Activated naive CD8-positive, alpha-beta T cell treated with anti-CD3 and anti-CD28 coated beads, Interleukin-2, amount 10 ng/mL, durations not matched to agents 7 days and 5 days (primary cell): ENCODE results near the gene MKRN2OS. TPM values are rescaled to one million over a fixed set of nuclear protein-coding genes. Genes with fewer than 3 reads are reported as not detected.
"Not testable (repeated sequence)": the region's sequence is repeated elsewhere in the genome, so short reads cannot be mapped to it uniquely, and the experiment has no call there.

Experiments
- ATAC-seq: fragments of 150-1000 bp; cut with Tn5 transposase; one replicate; pipeline ENCODE4 v1.10.0; 2021; ENCODE audit warnings: low read depth, moderate library complexity
- POLR2A ChIA-PET: fragments of 350-600 bp; sonication (Branson Sonifier 250); formaldehyde crosslinking; loops from one replicate; lab custom pipeline; 2021; ENCODE audit warnings: antibody characterized with exemption; lab: Charles Lee
- DNase-seq: peaks from one replicate; pipeline ENCODE4 v3.0.0; 2021
- H3K27ac Mint-ChIP-seq: one replicate; pipeline ENCODE4 v1.8.0; 2022; ENCODE audit warnings: mild to moderate bottlenecking, mixed read lengths
- H3K27me3 Mint-ChIP-seq: one replicate; pipeline ENCODE4 v1.8.0; 2022; ENCODE audit warnings: mild to moderate bottlenecking, moderate library complexity, mixed read lengths
- H3K36me3 Mint-ChIP-seq: one replicate; pipeline ENCODE4 v1.8.0; 2021; ENCODE audit warnings: mild to moderate bottlenecking, mixed read lengths
- H3K4me1 Mint-ChIP-seq: one replicate; pipeline ENCODE4 v1.8.0; 2021; ENCODE audit warnings: mixed read lengths
- H3K4me3 Mint-ChIP-seq: one replicate; pipeline ENCODE4 v1.8.0; 2022; ENCODE audit warnings: mild to moderate bottlenecking, moderate library complexity, mixed read lengths
- H3K9me3 Mint-ChIP-seq: one replicate; pipeline ENCODE4 v1.8.0; 2021; ENCODE audit warnings: mixed read lengths
- total RNA-seq, 2 experiments: library from RNA; stranded (reverse); gene quantifications; one replicate each; pipeline ENCODE4 v1.2.3, GENCODE V29; 2021

Gene MKRN2OS
- total RNA-seq, 2 experiments from 2014 or later, result not detected

- peaks cover 33% of the 10 kb centered on the region for H3K4me1 Mint-ChIP-seq
- no peak for DNase-seq
- peak overlapping the region; percentile 91 for H3K27ac Mint-ChIP-seq
- peak overlapping the region; percentile 93 for H3K4me3 Mint-ChIP-seq
- H3K9me3 Mint-ChIP-seq, result no peaks in the 10 kb centered on the region
- H3K36me3 Mint-ChIP-seq, result peaks cover 1% of the 10 kb centered on the region
- peaks cover 28% of the 10 kb centered on the region for H3K27me3 Mint-ChIP-seq
- POLR2A ChIA-PET, result interaction anchor here (0.6 to 2.9 kb wide), 2 partner anchors 106 to 1217 kb away, joined by 3 to 9 read pairs; partner anchors contain the start of gene RAF1
- no peak for ATAC-seq
These were observed 12.3 kb upstream of the MKRN2OS start for GRCh38 chr3:12557473-12558100.

GRCh38 chr3:12556690-12557472 lies 11.6 kb upstream of the MKRN2OS start, which contains the start of gene MKRN2:
MKRN2 (plus strand) TSS chr3:12557087; CDS start chr3:12557151, 64 bp downstream.
- Mint-ChIP-seq H3K27ac (peak within 1 kb of the TSS; percentile 91), H3K27me3 (peaks cover 28% of the 10 kb centered on the region), H3K4me1 (peaks cover 32% of the 10 kb centered on the region), H3K36me3 (peaks cover 1% of the 10 kb centered on the region), H3K4me3 (peak within 1 kb of the TSS; percentile 93), H3K9me3 (no peaks in the 10 kb centered on the region)
- DNase-seq (peak; percentile 90), ATAC-seq (peak; percentile 96)
- POLR2A ChIA-PET, result interaction anchor here (0.6 to 2.9 kb wide), 3 partner anchors 73 to 1216 kb away, joined by 3 to 9 read pairs (median 4); partner anchors contain the start of genes RAF1 and TSEN2

GRCh38 chr3:12556314-12556689 lies 11.0 kb upstream of the MKRN2OS start:
- H3K27ac Mint-ChIP-seq, result peak overlapping the region; percentile 87
- H3K9me3 Mint-ChIP-seq, result no peaks in the 10 kb centered on the region
- peaks cover 1% of the 10 kb centered on the region for H3K36me3 Mint-ChIP-seq
- DNase-seq (no peak), ATAC-seq (no peak)
- H3K27me3 Mint-ChIP-seq, result peaks cover 34% of the 10 kb centered on the region
- H3K4me3 Mint-ChIP-seq, result peak overlapping the region; percentile 93
- H3K4me1 Mint-ChIP-seq, result peaks cover 32% of the 10 kb centered on the region
- POLR2A ChIA-PET, result interaction anchor here (1.3 to 2.9 kb wide), 2 partner anchors 73 to 107 kb away, joined by 4 to 9 read pairs; partner anchors contain the start of genes RAF1 and TSEN2

- ATAC-seq, result no peak
- H3K4me1 Mint-ChIP-seq, result peaks cover 22% of the 10 kb centered on the region
- POLR2A ChIA-PET, result interaction anchor here (1.2 kb wide), 1 partner anchor 109 kb away, joined by 3 read pairs; no protein-coding TSS in a partner anchor
- H3K4me3 Mint-ChIP-seq, result peak overlapping the region; percentile 84
- H3K27me3 Mint-ChIP-seq, result peaks cover 48% of the 10 kb centered on the region
- peak; percentile 47 for DNase-seq
- H3K27ac Mint-ChIP-seq, result no peak overlapping the region
- no peaks in the 10 kb centered on the region for H3K9me3 Mint-ChIP-seq
- H3K36me3 Mint-ChIP-seq, result no peaks in the 10 kb centered on the region
These were observed 8.7 kb upstream of the MKRN2OS start for GRCh38 chr3:12553921-12554391.

- POLR2A ChIA-PET, result no interaction called here
- peaks cover 40% of the 10 kb centered on the region for H3K27me3 Mint-ChIP-seq
- peaks cover 2% of the 10 kb centered on the region for H3K4me1 Mint-ChIP-seq
- no peaks in the 10 kb centered on the region for H3K36me3 Mint-ChIP-seq
- DNase-seq, result no peak
- H3K9me3 Mint-ChIP-seq, result no peaks in the 10 kb centered on the region
- no peak overlapping the region for H3K4me3 Mint-ChIP-seq
- no peak for ATAC-seq
- H3K27ac Mint-ChIP-seq, result no peak overlapping the region
These were observed 4.9 kb upstream of the MKRN2OS start for GRCh38 chr3:12549971-12550760.

GRCh38 chr3:12544652-12545472 lies 437 bp downstream of the MKRN2OS start:
- no peak overlapping the region for H3K27ac Mint-ChIP-seq
- no peaks in the 10 kb centered on the region for H3K9me3 Mint-ChIP-seq
- POLR2A ChIA-PET, result no interaction called here
- no peak overlapping the region for H3K4me3 Mint-ChIP-seq
- peaks cover 2% of the 10 kb centered on the region for H3K27me3 Mint-ChIP-seq
- ATAC-seq, result no peak
- DNase-seq, result no peak
- H3K4me1 Mint-ChIP-seq, result peaks cover 5% of the 10 kb centered on the region
- H3K36me3 Mint-ChIP-seq, result no peaks in the 10 kb centered on the region

- ATAC-seq, H3K36me3 Mint-ChIP-seq, H3K27ac Mint-ChIP-seq, POLR2A ChIA-PET, H3K4me1 Mint-ChIP-seq, H3K4me3 Mint-ChIP-seq, DNase-seq, H3K27me3 Mint-ChIP-seq, H3K9me3 Mint-ChIP-seq: not testable (repeated sequence)
These were observed 1.8 kb downstream of the MKRN2OS start for GRCh38 chr3:12543497-12543896.

GRCh38 chr3:12541625-12542024 lies 3.7 kb downstream of the MKRN2OS start:
- DNase-seq, result no peak
- no peaks in the 10 kb centered on the region for H3K9me3 Mint-ChIP-seq
- no peak for ATAC-seq
- POLR2A ChIA-PET, result no interaction called here
- H3K27ac Mint-ChIP-seq, result no peak overlapping the region
- no peaks in the 10 kb centered on the region for H3K36me3 Mint-ChIP-seq
- no peaks in the 10 kb centered on the region for H3K27me3 Mint-ChIP-seq
- peaks cover 5% of the 10 kb centered on the region for H3K4me1 Mint-ChIP-seq
- no peak overlapping the region for H3K4me3 Mint-ChIP-seq

- Mint-ChIP-seq H3K9me3 (no peaks in the 10 kb centered on the region), H3K4me3 (no peak overlapping the region), H3K27ac (no peak overlapping the region), H3K4me1 (no peaks in the 10 kb centered on the region), H3K27me3 (no peaks in the 10 kb centered on the region), H3K36me3 (peaks cover 6% of the 10 kb centered on the region)
- DNase-seq (no peak), ATAC-seq (no peak)
- POLR2A ChIA-PET, result no interaction called here
These were observed 8.9 kb downstream of the MKRN2OS start for GRCh38 chr3:12536423-12536822.

GRCh38 chr3:12532182-12532581 lies 13.1 kb downstream of the MKRN2OS start:
- Mint-ChIP-seq H3K9me3 (no peaks in the 10 kb centered on the region), H3K4me3 (no peak overlapping the region), H3K27ac (no peak overlapping the region), H3K27me3 (no peaks in the 10 kb centered on the region), H3K36me3 (peaks cover 11% of the 10 kb centered on the region), H3K4me1 (no peaks in the 10 kb centered on the region)
- no peak for DNase-seq
- ATAC-seq, result no peak
- POLR2A ChIA-PET, result no interaction called here

GRCh38 chr3:12527757-12528143 lies 17.5 kb downstream of the MKRN2OS start:
- H3K36me3 Mint-ChIP-seq, result peaks cover 16% of the 10 kb centered on the region

GRCh38 chr3:12522721-12523120 lies 22.6 kb downstream of the MKRN2OS start:
- Mint-ChIP-seq H3K36me3 (peaks cover 11% of the 10 kb centered on the region), H3K27ac (no peak overlapping the region), H3K4me1 (peaks cover 2% of the 10 kb centered on the region), H3K9me3 (peaks cover 4% of the 10 kb centered on the region), H3K27me3 (no peaks in the 10 kb centered on the region), H3K4me3 (no peak overlapping the region)
- ATAC-seq, result no peak
- DNase-seq, result no peak
- POLR2A ChIA-PET, result no interaction called here

More at GRCh38 chr3:12527757-12528143, 17.5 kb downstream of the MKRN2OS start:
- H3K4me1 Mint-ChIP-seq, result peaks cover 2% of the 10 kb centered on the region
- POLR2A ChIA-PET, result no interaction called here
- no peaks in the 10 kb centered on the region for H3K9me3 Mint-ChIP-seq
- no peak overlapping the region for H3K4me3 Mint-ChIP-seq
- DNase-seq (no peak), ATAC-seq (no peak)
- H3K27me3 Mint-ChIP-seq, result no peaks in the 10 kb centered on the region
- no peak overlapping the region for H3K27ac Mint-ChIP-seq
